ENCODE measurements around the gene SVIL. TPM values are rescaled to one million over a fixed set of nuclear protein-coding genes. Genes with fewer than 3 reads are reported as not detected.

Gene SVIL
- total and polyA plus RNA-seq, 2 donors (not counting 1 experiment from before 2014, with no cell fraction given): 0.74 to 0.88 TPM

- Histone ChIP-seq H3K27ac (ENCODE audit: low read length in 2 of 2) (no peak overlapping the region), H3K79me2 (ENCODE audit: control insufficient read depth, insufficient read depth, low read length) (no peaks in the 10 kb centered on the region), H3K9ac (ENCODE audit: low read length) (no peak overlapping the region), H4K20me1 (ENCODE audit: control insufficient read depth, insufficient read depth, low read length, poor library complexity, severe bottlenecking) (no peaks in the 10 kb centered on the region), H2AFZ (ENCODE audit: insufficient read depth, low read depth, low read length, poor library complexity, severe bottlenecking) (no peak overlapping the region), H3K27me3 (replicated peaks in 1 of 4; ENCODE audit: control extremely low read depth in 1 of 4, control insufficient read depth in 3 of 4, insufficient read depth in 4 of 4, low read length in 3 of 4) (no peaks in the 10 kb centered on the region), H3K36me3 (replicated peaks in 1 of 2; ENCODE audit: control extremely low read depth in 1 of 2, control insufficient read depth in 1 of 2, extremely low read depth in 1 of 2, insufficient read depth in 2 of 2, low read length in 1 of 2) (no peaks in the 10 kb centered on the region), H3K4me1 (ENCODE audit: control insufficient read depth in 2 of 2, insufficient read depth in 2 of 2, low read length in 2 of 2) (no peaks in the 10 kb centered on the region), H3K4me2 (replicated peaks; ENCODE audit: low read depth, low read length, poor library complexity, severe bottlenecking) (no peak overlapping the region), H3K4me3 (ENCODE audit: control extremely low read depth in 1 of 5, extremely low read depth in 1 of 5, insufficient read depth in 1 of 5, low read depth in 2 of 5, low read length in 4 of 5) (no peak overlapping the region), H3K9me3 (ENCODE audit: control extremely low read depth in 1 of 3, control insufficient read depth in 2 of 3, insufficient read depth in 1 of 3, low read length in 2 of 3) (no peaks in the 10 kb centered on the region)
- intact Hi-C loops (cut with micrococcal nuclease): no loop called here
- ATAC-seq (ENCODE audit: low read depth) (no peak), DNase-seq (no peak)
- TF ChIP-seq CTCF (IDR thresholded peaks at IDR 0.05) (no peak), EZH2 (IDR thresholded peaks at IDR 0.05; ENCODE audit: borderline replicate concordance, insufficient read depth, low read depth, low read length, poor library complexity, severe bottlenecking) (no peak)
- CTCF ChIA-PET: no interaction called here
- Mint-ChIP-seq H3K27ac (no peak overlapping the region), H3K27me3 (no peaks in the 10 kb centered on the region), H3K4me1 (no peaks in the 10 kb centered on the region), H3K4me3 (no peak overlapping the region), H3K9me3 (ENCODE audit: insufficient read depth) (no peaks in the 10 kb centered on the region)
- no CpG with 5 or more reads among the region's 7 CpGs for WGBS (ENCODE audit: insufficient coverage)
- POLR2A ChIA-PET: no interaction called here
These were observed 31.4 kb upstream of the SVIL start for GRCh38 chr10:29666201-29666600.

GRCh38 chr10:29663718-29664117 is 28.9 kb upstream of the SVIL start:
- Histone ChIP-seq H3K4me2 (replicated peaks; ENCODE audit: low read depth, low read length, poor library complexity, severe bottlenecking) (no peak overlapping the region), H3K79me2 (ENCODE audit: control insufficient read depth, insufficient read depth, low read length) (no peaks in the 10 kb centered on the region), H2AFZ (ENCODE audit: insufficient read depth, low read depth, low read length, poor library complexity, severe bottlenecking) (no peak overlapping the region), H3K4me3 (ENCODE audit: control extremely low read depth in 1 of 5, extremely low read depth in 1 of 5, insufficient read depth in 1 of 5, low read depth in 2 of 5, low read length in 4 of 5) (no peak overlapping the region), H3K9me3 (ENCODE audit: control extremely low read depth in 1 of 3, control insufficient read depth in 2 of 3, insufficient read depth in 1 of 3, low read length in 2 of 3) (no peaks in the 10 kb centered on the region), H4K20me1 (ENCODE audit: control insufficient read depth, insufficient read depth, low read length, poor library complexity, severe bottlenecking) (no peaks in the 10 kb centered on the region), H3K36me3 (replicated peaks in 1 of 2; ENCODE audit: control extremely low read depth in 1 of 2, control insufficient read depth in 1 of 2, extremely low read depth in 1 of 2, insufficient read depth in 2 of 2, low read length in 1 of 2) (no peaks in the 10 kb centered on the region), H3K27ac (ENCODE audit: low read length in 2 of 2) (no peak overlapping the region), H3K4me1 (ENCODE audit: control insufficient read depth in 2 of 2, insufficient read depth in 2 of 2, low read length in 2 of 2) (peaks cover 7 to 9% of the 10 kb centered on the region in 2 donors), H3K9ac (ENCODE audit: low read length) (no peak overlapping the region), H3K27me3 (replicated peaks in 1 of 4; ENCODE audit: control extremely low read depth in 1 of 4, control insufficient read depth in 3 of 4, insufficient read depth in 4 of 4, low read length in 3 of 4) (no peaks in the 10 kb centered on the region)
- Mint-ChIP-seq H3K4me3 (no peak overlapping the region), H3K27me3 (no peaks in the 10 kb centered on the region), H3K4me1 (peaks cover 7% of the 10 kb centered on the region), H3K27ac (no peak overlapping the region), H3K9me3 (ENCODE audit: insufficient read depth) (no peaks in the 10 kb centered on the region)
- TF ChIP-seq CTCF (IDR thresholded peaks at IDR 0.05): no peak
- TF ChIP-seq EZH2 (IDR thresholded peaks at IDR 0.05; ENCODE audit: borderline replicate concordance, insufficient read depth, low read depth, low read length, poor library complexity, severe bottlenecking): no peak
- WGBS (ENCODE audit: insufficient coverage): 100% methylated on average over 6 of the region's 8 CpGs
- intact Hi-C loops (cut with micrococcal nuclease): no loop called here
- ATAC-seq (ENCODE audit: low read depth) (no peak), DNase-seq (no peak)
- ChIA-PET CTCF (no interaction called here), POLR2A (no interaction called here)
